Breast epithelium (tissue), 4 donors: Measurements from ENCODE around the gene FOXC2. TPM values are rescaled to one million over a fixed set of nuclear protein-coding genes. Genes with fewer than 3 reads are reported as not detected.
A peak's percentile ranks its signal among the peaks of the same experiment; 100 is the strongest.

Source experiments
- DNase-seq, 2 donors: peaks; one replicate each; pipeline ENCODE4 v3.0.0-alpha.2; 2019; ENCODE audit warnings: low spot score in 2 of 2
- H3K27ac ChIP-seq, 2 donors: fragments of 200-600 bp; sonication (generic) in 1 of 2; one replicate each; pipeline ENCODE4 v1.5.1; 2016 to 2019; ENCODE audit warnings: mild to moderate bottlenecking in 1 of 2
- H3K27me3 ChIP-seq, 2 donors: fragments of 200-600 bp; sonication (generic) in 1 of 2; one replicate each; pipeline versions ENCODE4 v1.5.1 to v1.6.0; 2017 to 2019; ENCODE audit warnings: control low read depth in 1 of 2, mild to moderate bottlenecking in 1 of 2
- H3K36me3 ChIP-seq: fragments of 200-600 bp; one replicate; pipeline ENCODE4 v1.5.1; 2019
- H3K4me1 ChIP-seq, 2 donors: fragments of 200-600 bp; sonication (generic); one replicate each; pipeline ENCODE4 v1.5.1; 2016 to 2019; ENCODE audit warnings: control low read depth in 1 of 2
- H3K4me3 ChIP-seq, 3 donors: fragments of 200-600 bp; sonication (generic); 1 replicate in 2 of 3; 2 replicates in 1 of 3; pipeline ENCODE4 v1.5.1; 2016 to 2019; ENCODE audit warnings: mild to moderate bottlenecking in 3 of 3, moderate library complexity in 2 of 3
- H3K9me3 ChIP-seq, 2 donors: fragments of 200-600 bp; sonication (generic) in 1 of 2; one replicate each; pipeline ENCODE4 v1.5.1; 2016 to 2019; ENCODE audit warnings: control low read depth in 1 of 2
- POLR2A ChIP-seq: fragments of 450-650 bp; IDR thresholded peaks from one replicate; pipeline ENCODE4 v1.6.1; 2016; ENCODE audit warnings: antibody characterized with exemption, mild to moderate bottlenecking, moderate library complexity
- POLR2AphosphoS5 ChIP-seq, 3 donors: sonication (generic); formaldehyde crosslinking; IDR thresholded peaks; one replicate each; pipeline ENCODE4 v1.6.1; 2017; ENCODE audit warnings: antibody characterized with exemption in 3 of 3
- intact Hi-C: fragments of 100-400 bp; cut with DNase I; formaldehyde crosslinking; loops from one replicate; pipeline ENCODE4 v1.15.1; 2023; ENCODE audit warnings: low total_unique reads
- total RNA-seq, 3 donors: library from RNA; depleted of rRNA; stranded (reverse); fragments of >200 nt; gene quantifications; one replicate each; pipeline ENCODE4 v1.1.0, GENCODE V29; 2016
- TF ChIP-seq, protein P1 (sequence below), 3 donors: fragments of 450-650 bp; IDR thresholded peaks; one replicate each; pipeline ENCODE4 v1.5.1; 2016 to 2017; ENCODE audit warnings: antibody characterized with exemption in 3 of 3, mild to moderate bottlenecking in 3 of 3, moderate library complexity in 3 of 3

Gene FOXC2
- under 1 TPM; 0.15 to 0.98 (median 0.32) TPM for total RNA-seq

DNA sequence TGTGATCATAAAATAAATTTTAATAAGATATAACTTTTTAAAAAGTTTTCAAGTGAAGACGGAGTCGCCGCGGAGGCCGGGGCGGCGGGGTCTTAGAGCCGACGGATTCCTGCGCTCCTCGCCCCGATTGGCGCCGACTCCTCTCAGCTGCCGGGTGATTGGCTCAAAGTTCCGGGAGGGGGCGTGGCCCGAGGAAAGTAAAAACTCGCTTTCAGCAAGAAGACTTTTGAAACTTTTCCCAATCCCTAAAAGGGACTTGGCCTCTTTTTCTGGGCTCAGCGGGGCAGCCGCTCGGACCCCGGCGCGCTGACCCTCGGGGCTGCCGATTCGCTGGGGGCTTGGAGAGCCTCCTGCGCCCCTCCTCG, at the start of gene FOXC2:
FOXC2 (plus strand) TSS at position 229 of the 365 bp plus-strand sequence. CDS start 507 bp downstream, outside the sequence.
- intact Hi-C loops: loop anchor here (10.0 kb wide), 1 partner anchor 508 kb away; no protein-coding TSS in a partner anchor
- Histone ChIP-seq H3K36me3 (no peaks in the 10 kb centered on the region), H3K27me3 (peaks cover 3 to 72% of the 10 kb centered on the region in 2 donors), H3K27ac (peak within 1 kb of the TSS; percentile 13 to 57), H3K4me3 (peak within 1 kb of the TSS; percentile 40 to 68 (median 47)), H3K9me3 (no peaks in the 10 kb centered on the region), H3K4me1 (no peaks in the 10 kb centered on the region)
- TF ChIP-seq POLR2AphosphoS5 (IDR thresholded peaks at IDR 0.05) (no peak), POLR2A (no peak)
- TF ChIP-seq, protein P1, sequence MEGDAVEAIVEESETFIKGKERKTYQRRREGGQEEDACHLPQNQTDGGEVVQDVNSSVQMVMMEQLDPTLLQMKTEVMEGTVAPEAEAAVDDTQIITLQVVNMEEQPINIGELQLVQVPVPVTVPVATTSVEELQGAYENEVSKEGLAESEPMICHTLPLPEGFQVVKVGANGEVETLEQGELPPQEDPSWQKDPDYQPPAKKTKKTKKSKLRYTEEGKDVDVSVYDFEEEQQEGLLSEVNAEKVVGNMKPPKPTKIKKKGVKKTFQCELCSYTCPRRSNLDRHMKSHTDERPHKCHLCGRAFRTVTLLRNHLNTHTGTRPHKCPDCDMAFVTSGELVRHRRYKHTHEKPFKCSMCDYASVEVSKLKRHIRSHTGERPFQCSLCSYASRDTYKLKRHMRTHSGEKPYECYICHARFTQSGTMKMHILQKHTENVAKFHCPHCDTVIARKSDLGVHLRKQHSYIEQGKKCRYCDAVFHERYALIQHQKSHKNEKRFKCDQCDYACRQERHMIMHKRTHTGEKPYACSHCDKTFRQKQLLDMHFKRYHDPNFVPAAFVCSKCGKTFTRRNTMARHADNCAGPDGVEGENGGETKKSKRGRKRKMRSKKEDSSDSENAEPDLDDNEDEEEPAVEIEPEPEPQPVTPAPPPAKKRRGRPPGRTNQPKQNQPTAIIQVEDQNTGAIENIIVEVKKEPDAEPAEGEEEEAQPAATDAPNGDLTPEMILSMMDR (IDR thresholded peaks at IDR 0.05): no peak
- DNase-seq: peak in 1 of 2 donors; percentile 73

GRCh38 chr16:86517033-86517432, 49.6 kb upstream of the FOXC2 start:
- no peaks in the 10 kb centered on the region for H3K36me3 ChIP-seq
- H3K27me3 ChIP-seq: peaks cover 11 to 98% of the 10 kb centered on the region in 2 donors
- H3K4me1 ChIP-seq: no peaks in the 10 kb centered on the region
- intact Hi-C loops: no loop called here
- H3K9me3 ChIP-seq: no peaks in the 10 kb centered on the region
- H3K4me3 ChIP-seq: no peak overlapping the region
- H3K27ac ChIP-seq: no peak overlapping the region
- TF ChIP-seq POLR2A (no peak), POLR2AphosphoS5 (IDR thresholded peaks at IDR 0.05) (no peak)
- TF ChIP-seq, protein P1 (IDR thresholded peaks at IDR 0.05): no peak
- DNase-seq: no peak

GRCh38 chr16:86517652-86518258, 48.9 kb upstream of the FOXC2 start:
- Histone ChIP-seq H3K27ac (no peak overlapping the region), H3K9me3 (no peaks in the 10 kb centered on the region), H3K36me3 (no peaks in the 10 kb centered on the region), H3K27me3 (peaks cover 9 to 96% of the 10 kb centered on the region in 2 donors), H3K4me1 (no peaks in the 10 kb centered on the region), H3K4me3 (no peak overlapping the region)
- DNase-seq: no peak
- TF ChIP-seq, protein P1 (IDR thresholded peaks at IDR 0.05): peak in 1 of 3 donors; percentile 67
- TF ChIP-seq POLR2AphosphoS5 (IDR thresholded peaks at IDR 0.05) (no peak), POLR2A (no peak)
- intact Hi-C loops: no loop called here

DNA sequence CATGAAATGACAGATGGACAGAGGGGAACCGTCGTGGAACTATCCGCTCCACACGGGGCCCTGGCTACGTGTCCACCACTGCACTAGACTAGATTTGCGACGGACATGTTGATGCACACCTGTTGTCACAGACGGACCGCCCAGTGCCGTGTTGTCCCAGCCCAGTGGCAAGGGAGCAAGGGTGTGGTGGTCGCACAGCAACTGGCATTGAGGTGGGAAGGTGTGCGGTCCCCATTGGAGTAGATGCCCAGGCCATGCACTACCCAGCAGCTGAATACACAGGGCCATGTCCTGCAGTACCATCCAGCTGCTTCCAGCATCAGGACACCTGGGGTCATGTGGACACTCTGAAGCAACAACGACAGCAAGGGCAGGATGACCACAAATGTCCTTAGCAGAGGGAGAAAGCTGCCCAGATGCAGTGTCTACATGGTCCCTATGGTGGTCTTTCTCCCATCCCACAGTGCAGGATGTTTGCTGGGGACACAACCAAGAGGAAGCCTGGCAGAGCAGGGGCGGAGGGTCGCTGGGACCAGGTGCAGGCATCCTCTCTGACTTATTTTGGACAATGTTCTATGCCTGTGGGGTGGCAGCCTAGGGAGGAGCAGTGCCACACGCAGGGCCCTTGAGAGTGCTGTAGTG, 47.5 kb upstream of the FOXC2 start:
- DNase-seq: no peak
- Histone ChIP-seq H3K36me3 (no peaks in the 10 kb centered on the region), H3K9me3 (no peaks in the 10 kb centered on the region), H3K4me1 (no peaks in the 10 kb centered on the region), H3K27ac (no peak overlapping the region), H3K27me3 (peaks cover 8 to 84% of the 10 kb centered on the region in 2 donors), H3K4me3 (no peak overlapping the region)
- TF ChIP-seq POLR2AphosphoS5 (IDR thresholded peaks at IDR 0.05) (no peak), POLR2A (no peak)
- TF ChIP-seq, protein P1 (IDR thresholded peaks at IDR 0.05): no peak
- intact Hi-C loops: no loop called here

DNA sequence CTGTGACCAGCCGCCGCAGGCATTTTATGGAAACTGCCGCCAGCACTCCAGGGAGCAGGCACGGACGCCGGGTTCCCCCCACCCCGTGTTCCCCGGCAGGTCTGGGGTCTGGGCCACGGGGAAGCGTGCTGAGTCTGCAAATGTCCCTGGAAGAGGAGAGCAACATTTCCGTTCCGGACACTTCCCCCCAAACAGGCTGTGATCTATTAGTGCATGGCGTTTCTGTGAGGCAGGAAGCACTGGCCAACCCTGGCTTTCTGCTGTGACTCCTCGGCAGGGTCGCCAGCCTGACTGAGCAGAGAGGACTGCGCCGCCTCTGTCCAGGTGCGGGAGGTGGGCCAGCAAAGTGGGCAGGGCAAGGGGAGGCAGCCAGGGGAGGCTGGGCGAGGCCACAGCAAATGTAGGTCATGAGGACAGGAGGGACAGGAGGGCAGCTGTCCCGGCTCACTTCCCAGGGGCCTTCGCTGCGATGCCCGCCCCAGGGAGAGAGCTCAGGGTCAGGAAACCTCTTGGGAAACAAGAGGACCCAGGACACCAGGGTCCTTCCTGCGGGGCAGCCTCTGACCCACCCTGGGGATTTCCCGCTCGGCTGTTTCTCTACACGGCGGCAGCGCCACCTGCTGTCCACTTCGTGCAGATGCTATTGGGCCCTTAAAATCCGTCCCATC, 46.8 kb upstream of the FOXC2 start:
- H3K27me3 ChIP-seq: peaks cover 8 to 78% of the 10 kb centered on the region in 2 donors
- intact Hi-C loops: loop anchor here (5.0 kb wide), 1 partner anchor 177 kb away; no protein-coding TSS in a partner anchor
- H3K4me3 ChIP-seq: peak overlapping the region in 1 of 3 donors; percentile 46
- TF ChIP-seq POLR2AphosphoS5 (IDR thresholded peaks at IDR 0.05): no peak
- no peak for TF ChIP-seq POLR2A
- TF ChIP-seq, protein P1 (IDR thresholded peaks at IDR 0.05): peak in 2 of 3 donors; percentile 72
- H3K4me1 ChIP-seq: no peaks in the 10 kb centered on the region
- no peak overlapping the region for H3K27ac ChIP-seq
- H3K36me3 ChIP-seq: no peaks in the 10 kb centered on the region
- H3K9me3 ChIP-seq: no peaks in the 10 kb centered on the region
- DNase-seq: no peak
